SHP77 (cell line): ENCODE measurements around the gene VEGFB.

ENCODE experiments used
- DNase-seq, 2 experiments: peaks; one replicate each; lab custom pipeline; 2025; lab: John Stamatoyannopoulos, UW

VEGFB gene

GRCh38 chr11:64246871-64247728 lies 12.7 kb downstream of the VEGFB start, which contains the start of gene PPP1R14B:
Gene PPP1R14B (minus strand): TSS chr11:64246943. CDS start chr11:64246673, 270 bp downstream.
- DNase-seq: peak; percentile 89 to 92

GRCh38 chr11:64247729-64248531 lies 13.5 kb downstream of the VEGFB start:
- no peak for DNase-seq

- no peak for DNase-seq
These were observed 14.2 kb downstream of the VEGFB start for GRCh38 chr11:64248578-64248977.

GRCh38 chr11:64249038-64249437 lies 14.7 kb downstream of the VEGFB start:
- no peak for DNase-seq

GRCh38 chr11:64249563-64250414 lies 15.4 kb downstream of the VEGFB start:
- no peak for DNase-seq

GRCh38 chr11:64250415-64251015 lies 16.1 kb downstream of the VEGFB start:
- DNase-seq: no peak

GRCh38 chr11:64251016-64251752 lies 16.8 kb downstream of the VEGFB start, which contains the start of gene PLCB3:
Gene PLCB3 (plus strand): TSS chr11:64251530. CDS start chr11:64251650, 120 bp downstream.
- DNase-seq: no peak

GRCh38 chr11:64251753-64252002 lies 17.3 kb downstream of the VEGFB start:
- no peak for DNase-seq

GRCh38 chr11:64252003-64252872 lies 17.9 kb downstream of the VEGFB start:
- no peak for DNase-seq

- DNase-seq: no peak
These were observed 18.7 kb downstream of the VEGFB start for GRCh38 chr11:64253043-64253442.

- no peak for DNase-seq
These were observed 19.1 kb downstream of the VEGFB start for GRCh38 chr11:64253481-64253880.

GRCh38 chr11:64254326-64254725 lies 19.9 kb downstream of the VEGFB start:
- DNase-seq: no peak

- no peak for DNase-seq
These were observed 21.0 kb downstream of the VEGFB start for GRCh38 chr11:64255135-64256128.

- no peak for DNase-seq
These were observed 21.9 kb downstream of the VEGFB start for GRCh38 chr11:64256300-64256699.

- DNase-seq: no peak
These were observed 24.0 kb downstream of the VEGFB start for GRCh38 chr11:64258356-64258755.

- DNase-seq: no peak
These were observed 24.7 kb downstream of the VEGFB start for GRCh38 chr11:64258946-64259532.

- no peak for DNase-seq
These were observed 25.2 kb downstream of the VEGFB start for GRCh38 chr11:64259533-64260067.

GRCh38 chr11:64260147-64260708 lies 25.8 kb downstream of the VEGFB start:
- no peak for DNase-seq
